ENCODE measurements around the gene KLK3.

DNA sequence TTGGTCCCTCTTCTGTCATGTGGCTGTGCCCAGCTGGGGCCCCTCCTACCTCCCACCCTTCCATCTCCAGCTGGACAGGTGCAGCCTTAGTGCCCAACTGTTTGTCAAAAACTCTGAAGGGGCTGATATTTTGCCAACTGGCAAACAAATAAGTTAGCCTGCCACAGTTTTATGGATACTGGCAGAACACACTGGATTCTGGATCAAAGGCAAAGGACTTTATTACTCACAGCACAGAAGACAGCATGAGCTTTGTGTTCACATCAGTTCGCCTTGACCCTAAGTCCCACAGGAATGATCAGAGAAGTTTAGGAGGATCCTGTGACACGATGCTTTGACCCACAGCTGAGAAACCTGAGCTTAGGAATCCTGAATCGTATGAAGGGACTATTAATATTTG, 34.9 kb downstream of the KLK3 start:
- TF ChIP-seq CTCF (IDR thresholded peaks at IDR 0.05; ENCODE audit: poor library complexity) = no peak
- TF ChIP-seq EZH2phosphoT487 (IDR thresholded peaks at IDR 0.05; ENCODE audit: low read depth, severe bottlenecking, unreplicated experiment) = no peak
- no peak for TF ChIP-seq EZH2 (IDR thresholded peaks at IDR 0.05; ENCODE audit: borderline replicate concordance)

All from hepatocyte (in vitro differentiated cells).